HG03025 (cell line): ENCODE measurements around the gene ISL1.

ENCODE experiments used
- ATAC-seq: cut with Tn5 transposase; IDR thresholded peaks from one replicate; pipeline ENCODE4 v1.9.1; 2021; ENCODE audit warnings: mild to moderate bottlenecking, moderate library complexity; ENCODE audit not compliant: unreplicated experiment, low FRiP score

The ISL1 gene

DNA sequence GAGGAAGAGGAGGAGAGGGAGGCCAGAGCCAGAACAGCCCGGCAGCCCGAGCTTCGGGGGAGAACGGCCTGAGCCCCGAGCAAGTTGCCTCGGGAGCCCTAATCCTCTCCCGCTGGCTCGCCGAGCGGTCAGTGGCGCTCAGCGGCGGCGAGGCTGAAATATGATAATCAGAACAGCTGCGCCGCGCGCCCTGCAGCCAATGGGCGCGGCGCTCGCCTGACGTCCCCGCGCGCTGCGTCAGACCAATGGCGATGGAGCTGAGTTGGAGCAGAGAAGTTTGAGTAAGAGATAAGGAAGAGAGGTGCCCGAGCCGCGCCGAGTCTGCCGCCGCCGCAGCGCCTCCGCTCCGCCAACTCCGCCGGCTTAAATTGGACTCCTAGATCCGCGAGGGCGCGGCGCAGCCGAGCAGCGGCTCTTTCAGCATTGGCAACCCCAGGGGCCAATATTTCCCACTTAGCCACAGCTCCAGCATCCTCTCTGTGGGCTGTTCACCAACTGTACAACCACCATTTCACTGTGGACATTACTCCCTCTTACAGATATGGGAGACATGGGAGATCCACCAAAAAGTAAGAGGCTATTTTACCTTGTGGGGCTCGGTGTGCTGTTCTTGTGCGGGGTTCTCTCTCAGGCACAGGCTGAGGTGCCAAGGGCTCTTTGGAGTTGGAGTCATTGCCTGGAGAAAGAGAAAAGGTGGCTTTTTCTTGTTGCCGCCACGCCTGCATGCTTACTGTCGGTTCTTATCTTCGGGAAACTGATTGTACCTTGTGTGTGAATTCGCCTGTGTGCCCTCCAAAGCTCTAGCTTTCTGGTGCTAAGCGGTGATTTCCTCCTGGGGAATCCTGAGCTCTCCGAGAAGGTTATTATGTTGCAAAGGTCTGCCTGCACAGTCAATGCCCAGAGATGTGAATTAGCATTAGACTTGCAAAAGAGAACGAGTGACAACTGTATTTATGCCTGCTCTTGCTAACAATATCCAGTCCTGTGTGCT lies at the start of gene ISL1:
TSS of gene ISL1 (plus strand) at position 318 of the 991 bp plus-strand sequence. CDS start at position 542, 224 bp downstream.
- ATAC-seq: no peak

DNA sequence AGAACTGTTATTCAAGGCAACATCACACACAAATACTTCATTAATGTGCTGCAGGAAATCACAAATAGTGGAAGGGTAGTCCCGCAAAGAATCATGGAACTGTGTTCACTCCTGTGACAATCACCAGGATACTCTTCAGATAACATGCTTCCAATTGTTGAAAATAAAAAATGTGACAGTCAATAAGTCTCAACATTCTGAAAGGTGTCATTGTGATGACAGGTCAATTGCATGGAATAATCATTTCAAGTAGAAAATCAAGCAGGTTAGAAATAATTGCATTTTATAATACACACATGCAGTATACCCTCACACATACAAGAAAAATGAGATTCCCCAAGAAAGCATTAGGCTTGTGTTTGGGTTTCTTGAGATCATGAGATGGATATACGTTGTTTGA lies 46.4 kb upstream of the ISL1 start:
- no peak for ATAC-seq

DNA sequence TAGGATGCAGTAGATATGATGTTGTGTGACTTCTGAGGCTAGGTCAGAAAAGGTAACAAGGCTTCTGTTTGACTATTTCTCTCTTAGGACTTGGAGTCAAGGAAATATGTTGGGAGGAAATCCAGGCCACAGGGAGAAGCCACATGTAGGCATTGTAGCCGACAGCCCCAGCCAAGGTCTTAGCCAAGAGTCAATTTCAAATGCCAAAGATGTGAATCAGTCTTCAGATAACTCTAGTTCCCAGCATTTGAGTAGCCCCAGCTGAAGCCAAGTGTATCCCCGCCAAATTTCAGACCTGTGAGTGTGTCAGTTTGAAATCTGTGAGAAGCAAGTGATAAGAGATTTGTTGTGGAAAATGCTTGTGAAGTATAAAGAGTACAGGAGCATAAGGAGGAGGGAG lies 38.1 kb upstream of the ISL1 start:
- ATAC-seq: no peak

- no peak for ATAC-seq
Observed at GRCh38 chr5:51347157-51347556, 36.1 kb upstream of the ISL1 start.

DNA sequence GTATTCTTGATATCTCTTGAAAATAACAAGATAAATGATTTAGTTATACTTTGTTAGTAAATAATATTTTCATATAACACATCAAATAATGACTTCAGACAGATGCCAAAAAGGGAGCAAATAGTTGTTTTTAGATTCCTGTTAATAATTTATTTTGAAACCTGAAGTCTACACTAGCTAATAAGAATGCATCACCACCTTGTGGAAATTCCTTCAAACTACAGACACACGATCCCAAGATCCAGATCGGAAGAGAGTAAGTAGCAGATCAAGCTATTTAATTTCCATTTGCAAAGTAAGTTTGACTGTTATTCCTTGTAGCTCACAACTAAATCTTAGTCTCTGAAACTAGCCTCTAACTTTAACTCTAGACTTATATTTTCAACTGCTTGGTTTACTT lies 35.5 kb upstream of the ISL1 start:
- no peak for ATAC-seq

DNA sequence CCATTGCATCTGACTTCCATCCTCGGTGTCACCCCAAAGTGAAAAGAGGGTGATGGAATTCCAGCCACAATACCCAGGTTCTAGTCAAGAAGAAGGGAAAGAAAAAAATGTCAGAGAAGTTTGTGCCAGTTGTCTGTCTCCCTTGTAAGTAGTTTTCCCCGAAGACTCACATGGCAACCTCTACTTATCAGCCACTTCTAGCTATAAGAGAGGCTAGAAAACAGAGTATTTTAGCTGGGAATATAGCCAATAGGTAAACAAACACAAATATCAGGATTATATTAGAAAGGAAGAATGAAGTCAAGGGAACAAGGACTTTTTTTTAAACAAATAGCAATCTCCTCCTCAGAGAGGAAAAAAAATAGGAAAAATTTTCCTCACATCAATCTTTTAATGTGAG lies 12.2 kb upstream of the ISL1 start:
- ATAC-seq: no peak

GRCh38 chr5:51373880-51374523 lies 9.2 kb upstream of the ISL1 start:
- ATAC-seq: no peak

DNA sequence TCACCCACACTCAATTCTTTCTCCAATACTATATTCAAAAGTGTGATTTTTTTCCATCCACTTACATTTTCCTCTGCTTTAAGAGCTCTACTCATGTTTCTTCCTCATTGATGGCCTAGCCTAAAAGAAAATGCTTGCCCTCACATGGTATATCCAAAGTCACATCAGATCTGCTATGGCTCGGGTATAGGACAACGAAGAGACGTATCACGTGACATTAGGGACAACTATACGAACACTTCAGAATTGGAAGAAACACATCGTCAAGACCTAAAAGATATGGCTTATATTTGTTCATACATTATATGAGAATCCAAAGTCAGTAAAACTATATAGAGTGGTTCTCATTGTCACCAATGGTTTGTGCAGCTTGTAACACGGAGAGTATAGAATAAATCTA lies 8.2 kb upstream of the ISL1 start:
- ATAC-seq: no peak

- ATAC-seq: no peak
Observed at GRCh38 chr5:51376509-51376908, 6.7 kb upstream of the ISL1 start.

DNA sequence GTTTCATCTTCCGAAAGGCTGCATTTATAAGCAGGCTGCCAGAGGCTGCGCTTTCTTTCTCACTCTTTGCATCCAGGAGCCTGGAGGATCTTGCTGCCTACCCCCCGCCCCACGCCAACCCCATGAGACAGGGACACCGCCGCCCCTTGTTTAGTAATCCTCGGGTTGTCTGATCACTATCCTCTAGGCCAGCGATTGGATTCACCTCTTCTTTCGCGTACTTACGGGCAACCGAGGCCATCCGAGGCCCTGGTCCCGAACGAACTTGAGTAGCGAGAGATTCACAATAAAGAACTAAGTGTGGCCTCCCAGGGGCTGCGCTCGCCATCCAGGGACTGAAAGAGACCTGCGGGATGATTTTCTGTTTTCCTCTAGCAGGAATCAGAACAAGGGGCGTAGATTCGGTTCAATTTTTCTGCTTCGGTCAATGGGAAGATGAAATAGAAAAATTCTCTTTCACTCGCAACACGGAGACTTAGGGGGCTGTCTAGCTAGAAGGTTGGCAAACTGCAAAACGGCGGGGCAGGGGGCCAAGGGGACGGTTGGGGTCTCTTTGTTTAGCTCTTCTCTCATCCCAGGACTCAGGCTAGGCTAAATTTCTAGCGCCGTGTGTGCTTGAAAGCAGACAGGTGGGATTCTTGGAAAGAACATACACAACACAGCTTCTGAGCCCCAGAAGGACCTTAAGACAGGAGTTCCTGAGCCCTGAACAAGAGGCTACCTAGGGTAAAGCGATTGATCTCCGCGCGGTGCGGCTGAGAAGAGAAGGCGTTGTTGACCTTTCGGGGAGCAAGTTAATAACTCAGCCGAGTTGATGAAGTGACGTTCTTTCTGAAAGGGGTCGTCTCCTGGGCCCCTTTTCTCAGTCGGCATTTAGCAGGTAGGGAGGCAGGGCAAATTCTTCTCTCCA lies 5.8 kb upstream of the ISL1 start:
- ATAC-seq: no peak

DNA sequence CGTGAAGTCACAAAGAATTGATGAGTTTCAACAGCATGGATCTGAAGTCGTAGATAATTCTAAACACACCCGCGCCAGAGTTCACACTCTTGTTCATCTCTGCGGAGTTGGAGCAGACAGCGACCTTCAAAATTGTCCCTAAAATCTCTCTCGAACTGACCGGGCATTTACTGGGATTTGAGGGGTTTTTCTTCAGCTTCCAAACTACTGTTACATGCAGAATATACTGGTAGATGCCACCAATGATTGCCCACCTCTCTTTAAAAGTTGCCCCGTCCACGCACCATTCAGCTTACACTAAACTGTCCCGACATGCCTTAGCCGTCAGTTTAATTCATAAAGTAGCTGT lies 5.2 kb upstream of the ISL1 start:
- ATAC-seq: no peak

DNA sequence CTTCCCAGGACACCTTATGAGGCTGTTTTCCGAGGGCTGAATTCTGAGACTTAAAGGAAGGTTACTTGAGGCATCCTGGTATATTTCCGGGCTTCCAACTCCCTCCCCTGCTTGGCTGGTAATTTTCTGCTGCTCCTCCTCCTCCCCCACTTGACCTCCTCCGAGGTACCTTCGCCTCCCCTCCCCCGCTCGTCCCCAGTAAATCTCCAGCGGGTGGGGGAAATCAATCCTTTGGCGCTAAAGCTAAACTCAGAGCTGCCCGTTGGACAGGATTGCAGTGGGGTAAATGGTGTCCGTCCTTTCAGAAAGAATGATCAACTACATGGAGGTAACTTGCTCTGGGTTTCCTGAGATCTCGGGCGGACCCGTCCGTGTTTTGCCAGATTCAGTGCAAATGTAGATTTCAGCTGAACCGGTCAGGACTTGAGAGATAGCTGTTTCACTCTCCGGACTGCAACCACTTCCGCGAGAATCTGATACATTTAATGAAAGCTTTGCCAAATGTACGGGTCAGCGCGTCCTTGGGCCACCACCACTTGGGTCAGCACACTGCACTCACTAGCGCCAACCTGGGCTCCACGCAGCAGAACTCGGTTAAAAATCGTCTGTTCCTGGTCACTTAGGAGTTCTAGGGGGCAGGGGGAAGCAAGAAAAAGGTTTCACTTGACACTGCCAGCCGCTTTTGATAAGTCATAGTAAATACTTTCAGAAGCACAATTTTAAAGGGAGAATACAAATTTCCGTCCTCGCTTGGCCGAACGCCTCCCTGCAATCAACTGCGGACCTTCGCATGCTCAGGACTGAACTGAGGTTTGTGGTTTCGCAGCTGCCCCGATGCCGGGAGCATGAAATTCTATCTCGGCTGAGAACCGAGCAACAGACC lies 4.6 kb upstream of the ISL1 start:
- ATAC-seq: no peak

- ATAC-seq: no peak
Observed at GRCh38 chr5:51379331-51379700, 3.9 kb upstream of the ISL1 start.

- ATAC-seq: no peak
Observed at GRCh38 chr5:51380603-51381207, 2.5 kb upstream of the ISL1 start.

DNA sequence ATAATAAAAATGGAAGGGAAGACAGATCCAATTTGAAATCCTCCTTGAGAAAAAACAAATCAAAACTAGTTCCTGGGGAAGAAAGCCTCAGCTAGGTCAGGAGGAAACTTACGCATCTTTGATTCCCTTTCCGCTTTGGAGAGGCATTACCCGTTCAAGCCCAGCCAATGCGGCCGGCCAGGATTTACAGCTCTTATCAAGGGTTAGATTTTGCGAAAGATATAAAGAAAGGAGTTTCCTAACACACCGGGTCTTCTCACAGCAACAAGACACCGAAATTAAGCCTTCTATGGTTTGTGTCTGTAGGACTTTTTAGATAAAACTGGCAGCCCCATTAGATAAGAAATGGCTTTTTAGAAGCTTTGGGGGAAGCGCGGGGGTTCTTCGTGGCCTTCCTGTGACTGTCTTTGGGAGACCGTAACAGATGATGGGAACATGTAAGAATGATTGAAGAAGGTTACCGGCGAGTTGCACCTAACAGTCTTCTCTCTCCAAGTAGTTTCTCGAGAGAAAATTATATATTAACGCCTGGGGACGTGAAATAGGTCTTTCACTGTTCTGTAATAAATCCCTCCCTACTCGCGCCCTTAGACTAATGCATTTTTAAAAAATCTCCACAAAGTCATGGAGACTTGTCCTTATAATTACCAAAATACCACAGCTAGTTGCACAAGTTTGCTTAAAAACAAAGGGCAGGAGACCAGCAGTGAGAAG lies 1.3 kb upstream of the ISL1 start:
- ATAC-seq: no peak

- ATAC-seq: no peak
Observed at GRCh38 chr5:51382521-51383130, 622 bp upstream of the ISL1 start.

- ATAC-seq: no peak
Observed at GRCh38 chr5:51384281-51384840, 1.1 kb downstream of the ISL1 start.

DNA sequence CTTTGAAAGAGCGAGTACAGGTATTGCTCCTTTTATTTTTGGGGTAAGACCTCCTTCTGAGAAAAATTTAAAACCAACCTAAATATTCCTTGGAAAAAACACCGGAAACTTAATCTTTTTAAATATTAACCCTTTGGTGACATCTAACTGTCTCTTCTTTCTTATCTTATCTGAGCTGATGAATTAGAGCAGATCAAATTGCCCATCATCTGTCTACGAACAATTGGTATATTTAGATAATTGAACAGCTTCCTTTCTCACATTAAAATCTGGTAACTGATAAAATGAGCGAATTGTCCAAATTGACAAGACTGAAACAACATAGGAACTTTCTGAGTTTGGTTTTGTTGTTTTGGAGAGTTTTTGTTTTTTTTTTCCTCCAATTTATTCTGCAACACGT lies 2.0 kb downstream of the ISL1 start:
- ATAC-seq: no peak
